Measurements from ENCODE around the gene COLEC12.

Gene COLEC12

GRCh38 chr18:474416-474815, 26.1 kb downstream of the COLEC12 start:
- no peak for DNase-seq (ENCODE audit: low spot score)

- no peak for DNase-seq (ENCODE audit: low spot score)
These were observed 26.7 kb downstream of the COLEC12 start for GRCh38 chr18:473802-474201.

GRCh38 chr18:471716-472115, 28.8 kb downstream of the COLEC12 start:
- no peak for DNase-seq (ENCODE audit: low spot score)

GRCh38 chr18:470661-471501, 29.6 kb downstream of the COLEC12 start:
- no peak for DNase-seq (ENCODE audit: low spot score)

GRCh38 chr18:468955-469790, 31.3 kb downstream of the COLEC12 start:
- no peak for DNase-seq (ENCODE audit: low spot score)

GRCh38 chr18:463827-464541, 36.5 kb downstream of the COLEC12 start:
- peak; percentile 52 for DNase-seq (ENCODE audit: low spot score)

- no peak for DNase-seq (ENCODE audit: low spot score)
These were observed 37.1 kb downstream of the COLEC12 start for GRCh38 chr18:463403-463802.

GRCh38 chr18:461762-462161, 38.7 kb downstream of the COLEC12 start:
- no peak for DNase-seq (ENCODE audit: low spot score)

- DNase-seq (ENCODE audit: low spot score), result no peak
These were observed 39.7 kb downstream of the COLEC12 start for GRCh38 chr18:460791-461190.

- DNase-seq (ENCODE audit: low spot score), result no peak
These were observed 40.5 kb downstream of the COLEC12 start for GRCh38 chr18:459814-460593.

- no peak for DNase-seq (ENCODE audit: low spot score)
These were observed 42.7 kb downstream of the COLEC12 start for GRCh38 chr18:457521-458412.

GRCh38 chr18:457140-457519, 43.4 kb downstream of the COLEC12 start:
- DNase-seq (ENCODE audit: low spot score), result peak; percentile 64

- DNase-seq (ENCODE audit: low spot score), result no peak
These were observed 44.0 kb downstream of the COLEC12 start for GRCh38 chr18:456361-457139.

GRCh38 chr18:453400-453799, 47.1 kb downstream of the COLEC12 start:
- DNase-seq (ENCODE audit: low spot score), result no peak

- DNase-seq (ENCODE audit: low spot score), result no peak
These were observed 47.7 kb downstream of the COLEC12 start for GRCh38 chr18:452816-453215.

- DNase-seq (ENCODE audit: low spot score), result no peak
These were observed 51.1 kb downstream of the COLEC12 start for GRCh38 chr18:449374-449773.

- no peak for DNase-seq (ENCODE audit: low spot score)
These were observed 52.2 kb downstream of the COLEC12 start for GRCh38 chr18:448116-448790.

GRCh38 chr18:446941-447560, 53.5 kb downstream of the COLEC12 start:
- no peak for DNase-seq (ENCODE audit: low spot score)

- DNase-seq (ENCODE audit: low spot score), result no peak
These were observed 55.4 kb downstream of the COLEC12 start for GRCh38 chr18:445055-445454.

Measured in kidney capillary endothelial cell (primary cell).